ENCODE data around the gene C1QTNF12.

- TF ChIP-seq POLR2AphosphoS5 (IDR thresholded peaks at IDR 0.05; ENCODE audit: low read depth) (no peak), CTCF (IDR thresholded peaks at IDR 0.05; ENCODE audit: insufficient read depth, low read length) (no peak), REST (IDR thresholded peaks at IDR 0.05; ENCODE audit: insufficient replicate concordance, low read depth) (no peak), GABPA (IDR thresholded peaks at IDR 0.05; ENCODE audit: low read depth) (no peak)
Observed at GRCh38 chr1:1239227-1239613, 7.3 kb downstream of the C1QTNF12 start.

All from HL-60 (cell line).